Measurements from ENCODE around the gene TNFAIP6. TPM values are rescaled to one million over a fixed set of nuclear protein-coding genes. Genes with fewer than 3 reads are reported as not detected.

The TNFAIP6 gene
- total RNA-seq, 1 experiment from 2014 or later = not detected

DNA sequence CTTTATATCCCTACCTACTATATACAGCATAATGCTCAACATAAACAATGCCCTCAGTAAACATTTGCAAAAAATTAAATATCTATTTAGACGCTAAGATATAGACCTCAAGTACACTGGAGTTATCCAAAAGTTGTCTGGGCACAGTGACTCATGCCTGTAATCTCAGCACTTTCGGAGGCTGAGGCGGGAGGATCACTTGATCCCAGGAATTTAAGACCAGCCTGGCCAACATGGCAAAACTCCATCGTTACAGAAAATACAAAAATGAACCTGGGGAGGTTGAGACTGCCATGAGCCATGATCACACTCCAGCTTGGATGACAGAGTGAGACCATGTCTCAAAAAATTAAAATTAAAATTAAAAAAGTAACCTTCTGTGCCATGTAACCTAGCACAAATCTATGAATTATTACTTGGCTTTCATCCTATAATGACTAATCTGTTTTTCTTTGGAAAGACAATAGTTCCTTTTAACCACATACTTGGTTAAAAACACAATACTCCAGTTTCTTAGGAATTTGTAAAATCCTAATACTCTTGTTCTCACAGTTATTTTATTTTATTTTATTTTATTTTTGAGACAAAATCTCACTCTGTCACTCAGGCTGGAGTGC lies 6.7 kb upstream of the TNFAIP6 start:
- no peak for ATAC-seq
- H4K20me1 ChIP-seq (ENCODE audit: insufficient read depth) = no peaks in the 10 kb centered on the region
- H2AFZ ChIP-seq (ENCODE audit: low read depth, low read length, poor library complexity, severe bottlenecking) = no peak overlapping the region
- RAD21 ChIA-PET (ENCODE audit: low non-redundant PET in 1 of 2, low total read pairs in 2 of 2, uncharacterized antibody in 2 of 2, unreplicated experiment in 2 of 2) = no interaction called here
- BruUV-seq (replicated peaks) = no TSS peak
- H3K36me3 ChIP-seq (ENCODE audit: control insufficient read depth in 1 of 2, insufficient read depth in 2 of 2, low read length in 2 of 2) = no peaks in the 10 kb centered on the region
- H3K9me2 ChIP-seq (ENCODE audit: insufficient read depth) = no peaks in the 10 kb centered on the region
- no peak overlapping the region for H3K4me2 ChIP-seq (ENCODE audit: low read length)
- H3K9ac ChIP-seq (ENCODE audit: low read length) = no peak overlapping the region
- no peaks in the 10 kb centered on the region for H3K79me2 ChIP-seq (ENCODE audit: insufficient read depth, low read length)
- POLR2A ChIA-PET = no interaction called here
- no peaks in the 10 kb centered on the region for H3K27me3 ChIP-seq (ENCODE audit: insufficient read depth, low read length)
- H3K4me3 ChIP-seq (replicated peaks in 1 of 2; ENCODE audit: low read depth in 1 of 2, low read length in 2 of 2) = no peak overlapping the region
- CTCF ChIA-PET = no interaction called here
- H3K9me3 ChIP-seq (ENCODE audit: control insufficient read depth in 1 of 2, insufficient read depth in 1 of 2, low read depth in 1 of 2, low read length in 2 of 2) = no peaks in the 10 kb centered on the region
- TF ChIP-seq SIN3A (IDR thresholded peaks at IDR 0.05; ENCODE audit: low read depth) (no peak), CBX3 (IDR thresholded peaks at IDR 0.05; ENCODE audit: low read depth) (no peak), ZNF274 (IDR thresholded peaks at IDR 0.05; ENCODE audit: low read depth, low read length) (no peak)
- H3K4me1 ChIP-seq (ENCODE audit: control insufficient read depth in 1 of 2, insufficient read depth in 2 of 2, low read length in 2 of 2) = peaks cover 0 to 4% of the 10 kb centered on the region in 2 experiments; a peak in 1 of 4 replicates
- no peak overlapping the region for H3K27ac ChIP-seq (ENCODE audit: low read depth, low read length)
- no peak for DNase-seq (ENCODE audit: low read depth, low spot score)
- intact Hi-C loops (cut with micrococcal nuclease) = no loop called here

DNA sequence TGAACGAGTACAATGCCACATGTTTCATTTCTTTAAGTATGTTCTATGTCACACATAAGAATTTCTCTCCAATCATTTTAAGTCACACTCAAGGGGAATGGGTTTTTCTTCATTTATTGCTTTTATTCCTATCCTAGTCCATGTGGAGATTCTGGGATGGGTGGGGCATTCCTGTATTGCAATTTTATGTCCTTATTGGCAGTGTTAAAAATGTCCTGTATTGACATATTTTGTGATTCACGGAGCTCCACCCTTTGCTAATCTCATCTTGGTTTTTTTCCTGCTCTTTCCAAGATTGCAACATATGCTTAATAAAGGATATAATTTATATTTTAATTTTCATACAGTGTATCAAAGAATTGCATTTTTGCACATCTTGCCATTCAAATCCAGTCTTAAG lies 3.4 kb upstream of the TNFAIP6 start:
- no TSS peak for BruUV-seq (replicated peaks)
- H2AFZ ChIP-seq (ENCODE audit: low read depth, low read length, poor library complexity, severe bottlenecking) = no peak overlapping the region
- no peaks in the 10 kb centered on the region for H3K27me3 ChIP-seq (ENCODE audit: insufficient read depth, low read length)
- H3K9ac ChIP-seq (ENCODE audit: low read length) = no peak overlapping the region
- intact Hi-C loops (cut with micrococcal nuclease) = no loop called here
- RAD21 ChIA-PET (ENCODE audit: low non-redundant PET in 1 of 2, low total read pairs in 2 of 2, uncharacterized antibody in 2 of 2, unreplicated experiment in 2 of 2) = no interaction called here
- H3K9me3 ChIP-seq (ENCODE audit: control insufficient read depth in 1 of 2, insufficient read depth in 1 of 2, low read depth in 1 of 2, low read length in 2 of 2) = no peaks in the 10 kb centered on the region
- no peaks in the 10 kb centered on the region for H4K20me1 ChIP-seq (ENCODE audit: insufficient read depth)
- ATAC-seq (no peak), DNase-seq (ENCODE audit: low read depth, low spot score) (no peak)
- CTCF ChIA-PET = no interaction called here
- TF ChIP-seq EGR1 (IDR thresholded peaks at IDR 0.05; ENCODE audit: low read depth) = no peak
- no peak for TF ChIP-seq ZNF274 (IDR thresholded peaks at IDR 0.05; ENCODE audit: low read depth, low read length)
- no peak overlapping the region for H3K27ac ChIP-seq (ENCODE audit: low read depth, low read length)
- POLR2A ChIA-PET = no interaction called here
- H3K79me2 ChIP-seq (ENCODE audit: insufficient read depth, low read length) = no peaks in the 10 kb centered on the region
- H3K36me3 ChIP-seq (ENCODE audit: control insufficient read depth in 1 of 2, insufficient read depth in 2 of 2, low read length in 2 of 2) = no peaks in the 10 kb centered on the region
- H3K9me2 ChIP-seq (ENCODE audit: insufficient read depth) = no peaks in the 10 kb centered on the region; the same call in 1 of the 2 replicates
- H3K4me2 ChIP-seq (ENCODE audit: low read length) = no peak overlapping the region
- no peak overlapping the region for H3K4me3 ChIP-seq (replicated peaks in 1 of 2; ENCODE audit: low read depth in 1 of 2, low read length in 2 of 2)
- H3K4me1 ChIP-seq (ENCODE audit: control insufficient read depth in 1 of 2, insufficient read depth in 2 of 2, low read length in 2 of 2) = peaks cover 0 to 4% of the 10 kb centered on the region in 2 experiments; a peak in 1 of 4 replicates
